Liver (tissue), 2 donors: ENCODE results near the gene MEOX1.

Experiments
- FOXA1 ChIP-seq: IDR thresholded peaks from 2 replicates; pipeline ENCODE4 v1.6.1; 2016; ENCODE audit warnings: antibody characterized with exemption
- YY1 ChIP-seq: IDR thresholded peaks from 2 replicates; pipeline ENCODE4 v1.6.1; 2016; ENCODE audit warnings: antibody characterized with exemption, mild to moderate bottlenecking
- TF ChIP-seq, protein P1 (sequence below): fragments of 150-350 bp; IDR thresholded peaks from 2 replicates; pipeline ENCODE4 v1.5.1; 2017; ENCODE audit warnings: improper control_type of control experiment, low read depth, low read length; ENCODE audit not compliant: missing input control
- TF ChIP-seq, protein P2 (sequence below): IDR thresholded peaks from 2 replicates; pipeline ENCODE4 v1.6.1; 2016; ENCODE audit warnings: antibody characterized with exemption, mild to moderate bottlenecking
- donor health status: healthy.

DNA sequence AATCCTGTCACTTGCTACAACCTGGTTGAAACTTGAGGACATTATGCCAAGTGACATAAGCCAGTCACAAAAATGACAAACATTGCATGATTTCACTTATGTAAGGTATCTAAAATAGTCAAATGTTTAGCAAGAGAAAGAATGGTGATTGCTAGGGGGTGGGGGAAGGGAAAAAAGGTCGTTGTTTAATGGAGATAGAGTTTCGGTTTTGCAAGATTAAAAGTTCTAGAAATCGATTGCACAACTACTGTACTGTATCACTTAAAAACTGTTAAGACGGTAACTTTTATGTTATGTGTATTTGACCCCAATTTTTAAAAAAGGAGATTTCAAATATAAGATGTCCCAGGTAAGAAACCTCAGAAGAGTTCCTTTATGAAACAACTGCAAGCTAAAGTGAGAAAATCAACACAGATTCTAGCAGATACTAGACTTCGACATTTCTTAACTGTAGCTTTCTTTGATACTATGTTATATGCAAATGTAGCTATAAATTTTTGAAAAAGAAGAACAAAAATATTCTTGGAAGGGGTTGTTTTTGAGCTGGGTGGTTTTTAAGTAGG, 5.9 kb downstream of the MEOX1 start:
- TF ChIP-seq, protein P1, sequence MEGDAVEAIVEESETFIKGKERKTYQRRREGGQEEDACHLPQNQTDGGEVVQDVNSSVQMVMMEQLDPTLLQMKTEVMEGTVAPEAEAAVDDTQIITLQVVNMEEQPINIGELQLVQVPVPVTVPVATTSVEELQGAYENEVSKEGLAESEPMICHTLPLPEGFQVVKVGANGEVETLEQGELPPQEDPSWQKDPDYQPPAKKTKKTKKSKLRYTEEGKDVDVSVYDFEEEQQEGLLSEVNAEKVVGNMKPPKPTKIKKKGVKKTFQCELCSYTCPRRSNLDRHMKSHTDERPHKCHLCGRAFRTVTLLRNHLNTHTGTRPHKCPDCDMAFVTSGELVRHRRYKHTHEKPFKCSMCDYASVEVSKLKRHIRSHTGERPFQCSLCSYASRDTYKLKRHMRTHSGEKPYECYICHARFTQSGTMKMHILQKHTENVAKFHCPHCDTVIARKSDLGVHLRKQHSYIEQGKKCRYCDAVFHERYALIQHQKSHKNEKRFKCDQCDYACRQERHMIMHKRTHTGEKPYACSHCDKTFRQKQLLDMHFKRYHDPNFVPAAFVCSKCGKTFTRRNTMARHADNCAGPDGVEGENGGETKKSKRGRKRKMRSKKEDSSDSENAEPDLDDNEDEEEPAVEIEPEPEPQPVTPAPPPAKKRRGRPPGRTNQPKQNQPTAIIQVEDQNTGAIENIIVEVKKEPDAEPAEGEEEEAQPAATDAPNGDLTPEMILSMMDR = no peak
- TF ChIP-seq, protein P2, sequence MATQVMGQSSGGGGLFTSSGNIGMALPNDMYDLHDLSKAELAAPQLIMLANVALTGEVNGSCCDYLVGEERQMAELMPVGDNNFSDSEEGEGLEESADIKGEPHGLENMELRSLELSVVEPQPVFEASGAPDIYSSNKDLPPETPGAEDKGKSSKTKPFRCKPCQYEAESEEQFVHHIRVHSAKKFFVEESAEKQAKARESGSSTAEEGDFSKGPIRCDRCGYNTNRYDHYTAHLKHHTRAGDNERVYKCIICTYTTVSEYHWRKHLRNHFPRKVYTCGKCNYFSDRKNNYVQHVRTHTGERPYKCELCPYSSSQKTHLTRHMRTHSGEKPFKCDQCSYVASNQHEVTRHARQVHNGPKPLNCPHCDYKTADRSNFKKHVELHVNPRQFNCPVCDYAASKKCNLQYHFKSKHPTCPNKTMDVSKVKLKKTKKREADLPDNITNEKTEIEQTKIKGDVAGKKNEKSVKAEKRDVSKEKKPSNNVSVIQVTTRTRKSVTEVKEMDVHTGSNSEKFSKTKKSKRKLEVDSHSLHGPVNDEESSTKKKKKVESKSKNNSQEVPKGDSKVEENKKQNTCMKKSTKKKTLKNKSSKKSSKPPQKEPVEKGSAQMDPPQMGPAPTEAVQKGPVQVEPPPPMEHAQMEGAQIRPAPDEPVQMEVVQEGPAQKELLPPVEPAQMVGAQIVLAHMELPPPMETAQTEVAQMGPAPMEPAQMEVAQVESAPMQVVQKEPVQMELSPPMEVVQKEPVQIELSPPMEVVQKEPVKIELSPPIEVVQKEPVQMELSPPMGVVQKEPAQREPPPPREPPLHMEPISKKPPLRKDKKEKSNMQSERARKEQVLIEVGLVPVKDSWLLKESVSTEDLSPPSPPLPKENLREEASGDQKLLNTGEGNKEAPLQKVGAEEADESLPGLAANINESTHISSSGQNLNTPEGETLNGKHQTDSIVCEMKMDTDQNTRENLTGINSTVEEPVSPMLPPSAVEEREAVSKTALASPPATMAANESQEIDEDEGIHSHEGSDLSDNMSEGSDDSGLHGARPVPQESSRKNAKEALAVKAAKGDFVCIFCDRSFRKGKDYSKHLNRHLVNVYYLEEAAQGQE = no peak
- TF ChIP-seq FOXA1 (no peak), YY1 (no peak)
